HCT116 (cell line): ENCODE data around the gene SFXN3. TPM values are rescaled to one million over a fixed set of nuclear protein-coding genes. Genes with fewer than 3 reads are reported as not detected.

Experiments used
- ATAC-seq: fragments of 200-7000 bp; cut with Tn5 transposase; 2 replicates; pipeline ENCODE4 v1.9.1; 2020; ENCODE audit warnings: mild to moderate bottlenecking, moderate library complexity
- BruUV-seq: library from RNA; stranded (reverse); fragments of 400-500 nt; replicated peaks from 2 replicates; lab custom pipeline; 2021; lab: Mats Ljungman, UMichigan
- CTCF ChIA-PET: fragments of 300-600 bp; sonication (Branson Sonifier 250); formaldehyde crosslinking; loops from one replicate; lab custom pipeline; 2021; ENCODE audit warnings: antibody characterized with exemption; lab: Charles Lee
- POLR2A ChIA-PET: fragments of 300-600, 350-600 bp; sonication (Branson Sonifier 250); formaldehyde crosslinking; loops from one replicate; lab custom pipeline; 2021; ENCODE audit warnings: antibody characterized with exemption; lab: Charles Lee
- RAD21 ChIA-PET, 2 experiments: fragments of 300-600 bp; sonication (Branson Sonifier 250); formaldehyde crosslinking; loops; one replicate each; lab custom pipeline; 2023; ENCODE audit warnings: low total read pairs in 2 of 2; ENCODE audit not compliant: uncharacterized antibody in 2 of 2, unreplicated experiment in 2 of 2, low non-redundant PET in 1 of 2; lab: Charles Lee
- DNase-seq: peaks from one replicate; pipeline ENCODE4 v3.0.0-alpha.2; 2010; ENCODE audit warnings: low read depth, low spot score
- H2AFZ ChIP-seq: fragments of 200-600 bp; shearing (Covaris generic), sonication (generic); 2 replicates; pipeline ENCODE4 v1.6.1; 2017; ENCODE audit warnings: low read depth, mixed run types, mixed read lengths, antibody characterized with exemption, low read length; ENCODE audit not compliant: poor library complexity, severe bottlenecking
- H3K27ac ChIP-seq: 2 replicates; pipeline ENCODE4 v1.5.1; 2012; ENCODE audit warnings: low read depth, low read length
- H3K27me3 ChIP-seq: fragments of 200-600 bp; sonication (generic); 2 replicates; pipeline ENCODE4 v1.6.1; 2016; ENCODE audit warnings: mixed run types, low read length, mixed read lengths; ENCODE audit not compliant: insufficient read depth
- H3K36me3 ChIP-seq, 2 experiments: fragments of 200-500 bp in 1 of 2; fragments of 200-600 bp in 1 of 2; sonication (Bioruptor generic) in 1 of 2; sonication (generic) in 1 of 2; 2 replicates each; pipeline versions ENCODE4 v1.5.1 to v1.6.1; 2014 to 2016; ENCODE audit warnings: low read length in 2 of 2, inconsistent platforms in 1 of 2, mixed read lengths in 1 of 2, mixed run types in 1 of 2; ENCODE audit not compliant: insufficient read depth in 2 of 2, control insufficient read depth in 1 of 2
- H3K4me1 ChIP-seq, 2 experiments: fragments of 200-600 bp in 1 of 2; sonication (generic) in 1 of 2; 2 replicates each; pipeline versions ENCODE4 v1.5.1 to v1.6.1; 2012 to 2017; ENCODE audit warnings: low read length in 2 of 2, inconsistent platforms in 1 of 2, mild to moderate bottlenecking in 1 of 2, mixed read lengths in 1 of 2, mixed run types in 1 of 2, moderate library complexity in 1 of 2; ENCODE audit not compliant: insufficient read depth in 2 of 2, control insufficient read depth in 1 of 2
- H3K4me2 ChIP-seq: fragments of 200-600 bp; sonication (generic); 2 replicates; pipeline ENCODE4 v1.6.1; 2017; ENCODE audit warnings: mixed run types, low read length, mixed read lengths
- H3K4me3 ChIP-seq, 2 experiments: fragments of 200-600 bp in 1 of 2; sonication (generic) in 1 of 2; replicated peaks in 1 of 2; 2 replicates each; pipeline ENCODE4 v1.5.1; 2011 to 2016; ENCODE audit warnings: low read length in 2 of 2, control low read depth in 1 of 2, low read depth in 1 of 2, mild to moderate bottlenecking in 1 of 2, mixed read lengths in 1 of 2, mixed run types in 1 of 2
- H3K79me2 ChIP-seq: fragments of 200-600 bp; sonication (generic); 2 replicates; pipeline ENCODE4 v1.6.1; 2017; ENCODE audit warnings: mild to moderate bottlenecking, mixed run types, low read length, moderate library complexity, mixed read lengths; ENCODE audit not compliant: insufficient read depth
- H3K9ac ChIP-seq: fragments of 200-600 bp; sonication (generic); 2 replicates; pipeline ENCODE4 v1.6.1; 2016; ENCODE audit warnings: low read length, mixed read lengths
- H3K9me2 ChIP-seq: fragments of 200-600 bp; sonication (generic), shearing (Covaris generic); 2 replicates; pipeline ENCODE4 v1.6.1; 2017; ENCODE audit warnings: mixed run types, mild to moderate bottlenecking, moderate library complexity; ENCODE audit not compliant: insufficient read depth
- H3K9me3 ChIP-seq, 2 experiments: fragments of 200-500 bp in 1 of 2; fragments of 200-600 bp in 1 of 2; sonication (Bioruptor generic) in 1 of 2; sonication (generic) in 1 of 2; 2 replicates each; pipeline ENCODE4 v1.6.1; 2014 to 2017; ENCODE audit warnings: low read length in 2 of 2, mixed read lengths in 2 of 2, inconsistent platforms in 1 of 2, low read depth in 1 of 2, mild to moderate bottlenecking in 1 of 2, mixed run types in 1 of 2, moderate library complexity in 1 of 2; ENCODE audit not compliant: control insufficient read depth in 1 of 2, insufficient read depth in 1 of 2
- H4K20me1 ChIP-seq: fragments of 200-600 bp; sonication (generic), shearing (Covaris generic); 2 replicates; pipeline ENCODE4 v1.6.1; 2017; ENCODE audit warnings: mixed run types, mild to moderate bottlenecking, moderate library complexity; ENCODE audit not compliant: insufficient read depth
- ELF1 ChIP-seq: IDR thresholded peaks from 2 replicates; pipeline ENCODE4 v1.6.1; 2012; ENCODE audit warnings: low read depth, borderline replicate concordance
- EZH2phosphoT487 ChIP-seq: fragments of 200-600 bp; IDR thresholded peaks from 2 replicates; pipeline ENCODE4 v1.6.1; 2018; ENCODE audit warnings: antibody characterized with exemption, borderline replicate concordance
- FOSL1 ChIP-seq: IDR thresholded peaks from 2 replicates; pipeline ENCODE4 v1.6.1; 2012; ENCODE audit warnings: low read depth
- POLR2AphosphoS5 ChIP-seq: IDR thresholded peaks from 2 replicates; pipeline ENCODE4 v1.6.1; 2011; ENCODE audit warnings: mild to moderate bottlenecking, low read depth, low read length, moderate library complexity
- RAD21 ChIP-seq: IDR thresholded peaks from 2 replicates; pipeline ENCODE4 v1.6.1; 2012; ENCODE audit warnings: low read depth, mild to moderate bottlenecking
- SP1 ChIP-seq: IDR thresholded peaks from 2 replicates; pipeline ENCODE4 v1.6.1; 2012; ENCODE audit warnings: low read depth
- ZFX ChIP-seq: fragments of 450-650 bp; IDR thresholded peaks from 2 replicates; pipeline ENCODE4 v1.6.1; 2017
- ZNF274 ChIP-seq: fragments of 200-500 bp; sonication (Bioruptor generic); IDR thresholded peaks from 2 replicates; pipeline ENCODE4 v1.6.1; 2014; ENCODE audit warnings: mild to moderate bottlenecking, low read depth, low read length, inconsistent platforms
- intact Hi-C: fragments of 100-400 bp; cut with micrococcal nuclease; formaldehyde crosslinking; loops from 2 replicates; pipeline ENCODE4 v1.10.0; 2022
- total RNA-seq: library from RNA; stranded (reverse); gene quantifications from one replicate; pipeline ENCODE4 v1.2.1, GENCODE V29; 2021; ENCODE audit not compliant: unreplicated experiment
- TF ChIP-seq, protein P1 (sequence below): IDR thresholded peaks from 2 replicates; pipeline ENCODE4 v1.6.1; 2012
- TF ChIP-seq, protein P2 (sequence below): IDR thresholded peaks from 2 replicates; pipeline ENCODE4 v1.6.1; 2011; ENCODE audit warnings: mild to moderate bottlenecking, low read length, moderate library complexity; ENCODE audit not compliant: insufficient replicate concordance; ENCODE audit errors: extremely low read depth
- TF ChIP-seq, protein P3 (sequence below), 3 experiments: fragments of 200-600 bp in 1 of 3; sonication (generic) in 1 of 3; IDR thresholded peaks in 2 of 3; conservative IDR thresholded peaks in 1 of 3; 2 replicates each; pipeline ENCODE4 v1.5.1; 2012 to 2017; ENCODE audit warnings: low read depth in 2 of 3, low read length in 2 of 3, antibody characterized with exemption in 1 of 3, borderline replicate concordance in 1 of 3, control low read depth in 1 of 3, mild to moderate bottlenecking in 1 of 3, mixed read lengths in 1 of 3, mixed run types in 1 of 3, moderate library complexity in 1 of 3; ENCODE audit not compliant: insufficient read depth in 1 of 3

Gene SFXN3
- total RNA-seq, 1 experiment from 2014 or later = 52.5 TPM

DNA sequence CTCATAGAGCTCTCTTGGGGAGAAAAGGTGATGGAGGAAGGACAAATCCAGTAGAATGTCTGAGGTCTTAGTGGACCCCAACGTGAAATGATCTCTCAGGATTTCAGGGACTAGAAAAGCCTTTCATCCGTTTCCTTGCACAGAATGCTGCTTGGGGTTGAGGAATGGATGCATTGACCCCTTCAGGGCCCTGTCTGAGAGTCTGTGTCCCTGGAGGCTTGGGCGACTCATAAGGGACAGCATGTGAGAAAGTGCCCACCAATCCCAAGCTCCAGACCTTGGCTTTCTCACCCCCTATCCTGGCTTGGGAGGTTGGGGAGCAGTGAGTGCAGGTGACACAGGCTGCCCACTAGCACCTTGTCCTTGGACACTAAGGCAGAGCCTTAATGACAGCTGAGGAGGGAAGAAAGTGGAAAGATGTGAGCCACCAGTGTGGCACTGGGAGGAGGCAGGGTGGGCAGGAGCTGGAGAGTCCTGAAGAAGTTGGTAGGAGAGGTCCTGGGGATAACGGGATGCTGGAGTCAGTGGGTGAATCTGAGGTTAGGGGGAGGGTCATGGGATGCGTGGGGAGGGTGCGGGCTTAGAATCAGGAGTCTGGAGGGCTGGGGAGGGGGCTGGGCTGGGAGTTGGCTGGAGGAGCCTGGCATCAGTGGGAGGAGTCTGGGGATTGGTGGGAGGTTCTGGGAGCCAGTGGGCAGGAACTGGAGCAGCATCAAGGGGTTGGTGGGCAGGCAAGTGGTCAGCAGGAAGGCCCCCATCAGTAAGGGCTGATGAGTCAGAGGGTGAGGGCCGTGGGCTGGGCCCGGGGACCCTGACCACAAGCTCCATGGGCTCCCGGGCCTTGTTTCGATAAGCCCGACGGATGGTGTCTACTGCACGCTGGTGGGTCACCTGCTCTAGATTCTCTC lies 22.9 kb upstream of the SFXN3 start:
- H3K4me1 ChIP-seq = peaks cover 19 to 46% of the 10 kb centered on the region in 2 experiments
- peak overlapping the region; percentile 43 for H3K4me2 ChIP-seq
- no peaks in the 10 kb centered on the region for H3K9me2 ChIP-seq
- no peak overlapping the region; the same call in 1 of the 2 replicates for H3K27ac ChIP-seq
- no TSS peak for BruUV-seq
- no peak overlapping the region for H2AFZ ChIP-seq
- ChIA-PET CTCF (interaction anchor here (0.6 to 6.6 kb wide), 6 partner anchors 7 to 60 kb away, joined by 3 to 118 read pairs (median 4); partner anchors contain the start of gene LZTS2), POLR2A (interaction anchor here (1.3 kb wide), 1 partner anchor 10 kb away, joined by 5 read pairs; no protein-coding TSS in a partner anchor), RAD21 (no interaction called here)
- H3K79me2 ChIP-seq = peaks cover 3% of the 10 kb centered on the region; the same call in 1 of the 2 replicates
- peaks cover 10 to 15% of the 10 kb centered on the region in 2 experiments; a peak in 3 of 4 replicates for H3K36me3 ChIP-seq
- no peak for ATAC-seq
- H3K9me3 ChIP-seq = no peaks in the 10 kb centered on the region
- no peak overlapping the region for H3K4me3 ChIP-seq
- no peak for DNase-seq
- no peaks in the 10 kb centered on the region for H4K20me1 ChIP-seq
- no peak overlapping the region; the same call in 1 of the 2 replicates for H3K9ac ChIP-seq
- intact Hi-C loops = no loop called here
- TF ChIP-seq POLR2AphosphoS5 = peak; percentile 36; the same call in 1 of the 2 replicates
- TF ChIP-seq ZNF274 = no peak
- TF ChIP-seq SP1 = no peak
- TF ChIP-seq, protein P1, sequence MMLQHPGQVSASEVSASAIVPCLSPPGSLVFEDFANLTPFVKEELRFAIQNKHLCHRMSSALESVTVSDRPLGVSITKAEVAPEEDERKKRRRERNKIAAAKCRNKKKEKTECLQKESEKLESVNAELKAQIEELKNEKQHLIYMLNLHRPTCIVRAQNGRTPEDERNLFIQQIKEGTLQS = no peak
- H3K27me3 ChIP-seq = no peaks in the 10 kb centered on the region

DNA sequence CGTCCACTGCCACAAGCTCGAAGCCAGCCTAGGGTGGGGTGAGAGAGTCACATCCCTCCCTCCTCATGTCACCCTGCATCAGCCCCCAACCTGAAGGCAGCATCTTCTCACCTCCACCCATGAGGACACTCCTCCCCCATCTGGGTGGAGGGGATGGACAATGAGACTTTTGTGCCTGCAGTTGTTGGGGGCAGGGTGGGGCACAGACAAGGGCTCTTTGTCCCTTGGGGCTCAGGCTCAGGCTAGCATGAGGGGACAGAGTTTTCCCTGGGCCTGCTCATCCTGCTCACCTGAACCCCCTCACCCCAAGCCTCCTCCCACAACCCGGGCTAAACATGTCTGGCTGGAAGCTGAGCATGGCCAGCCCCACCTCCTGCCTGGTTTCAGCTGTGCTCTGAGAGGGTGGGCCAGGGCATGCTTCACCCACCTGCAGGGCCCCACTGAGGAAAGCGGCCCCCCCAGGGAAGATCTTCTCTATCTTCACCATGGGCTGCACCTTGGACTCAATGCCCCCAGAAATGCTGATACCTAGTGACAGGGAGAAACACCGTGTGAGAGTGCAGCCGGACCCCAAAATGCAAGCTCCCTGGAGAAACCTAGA lies 22.1 kb upstream of the SFXN3 start:
- CTCF ChIA-PET = interaction anchor here (1.1 to 6.6 kb wide), 3 partner anchors 9 to 54 kb away, joined by 3 to 118 read pairs (median 14); partner anchors contain the start of gene LZTS2
- TF ChIP-seq EZH2phosphoT487 (no peak), FOSL1 (no peak), ELF1 (no peak), RAD21 (no peak), ZFX (no peak)
- TF ChIP-seq, protein P2, sequence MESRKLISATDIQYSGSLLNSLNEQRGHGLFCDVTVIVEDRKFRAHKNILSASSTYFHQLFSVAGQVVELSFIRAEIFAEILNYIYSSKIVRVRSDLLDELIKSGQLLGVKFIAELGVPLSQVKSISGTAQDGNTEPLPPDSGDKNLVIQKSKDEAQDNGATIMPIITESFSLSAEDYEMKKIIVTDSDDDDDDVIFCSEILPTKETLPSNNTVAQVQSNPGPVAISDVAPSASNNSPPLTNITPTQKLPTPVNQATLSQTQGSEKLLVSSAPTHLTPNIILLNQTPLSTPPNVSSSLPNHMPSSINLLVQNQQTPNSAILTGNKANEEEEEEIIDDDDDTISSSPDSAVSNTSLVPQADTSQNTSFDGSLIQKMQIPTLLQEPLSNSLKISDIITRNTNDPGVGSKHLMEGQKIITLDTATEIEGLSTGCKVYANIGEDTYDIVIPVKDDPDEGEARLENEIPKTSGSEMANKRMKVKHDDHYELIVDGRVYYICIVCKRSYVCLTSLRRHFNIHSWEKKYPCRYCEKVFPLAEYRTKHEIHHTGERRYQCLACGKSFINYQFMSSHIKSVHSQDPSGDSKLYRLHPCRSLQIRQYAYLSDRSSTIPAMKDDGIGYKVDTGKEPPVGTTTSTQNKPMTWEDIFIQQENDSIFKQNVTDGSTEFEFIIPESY = no peak
- TF ChIP-seq, protein P3, sequence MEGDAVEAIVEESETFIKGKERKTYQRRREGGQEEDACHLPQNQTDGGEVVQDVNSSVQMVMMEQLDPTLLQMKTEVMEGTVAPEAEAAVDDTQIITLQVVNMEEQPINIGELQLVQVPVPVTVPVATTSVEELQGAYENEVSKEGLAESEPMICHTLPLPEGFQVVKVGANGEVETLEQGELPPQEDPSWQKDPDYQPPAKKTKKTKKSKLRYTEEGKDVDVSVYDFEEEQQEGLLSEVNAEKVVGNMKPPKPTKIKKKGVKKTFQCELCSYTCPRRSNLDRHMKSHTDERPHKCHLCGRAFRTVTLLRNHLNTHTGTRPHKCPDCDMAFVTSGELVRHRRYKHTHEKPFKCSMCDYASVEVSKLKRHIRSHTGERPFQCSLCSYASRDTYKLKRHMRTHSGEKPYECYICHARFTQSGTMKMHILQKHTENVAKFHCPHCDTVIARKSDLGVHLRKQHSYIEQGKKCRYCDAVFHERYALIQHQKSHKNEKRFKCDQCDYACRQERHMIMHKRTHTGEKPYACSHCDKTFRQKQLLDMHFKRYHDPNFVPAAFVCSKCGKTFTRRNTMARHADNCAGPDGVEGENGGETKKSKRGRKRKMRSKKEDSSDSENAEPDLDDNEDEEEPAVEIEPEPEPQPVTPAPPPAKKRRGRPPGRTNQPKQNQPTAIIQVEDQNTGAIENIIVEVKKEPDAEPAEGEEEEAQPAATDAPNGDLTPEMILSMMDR (IDR thresholded peaks at IDR 0.05 in 2 of 3, conservative IDR thresholded peaks at IDR 0.05 in 1 of 3; ENCODE audit: borderline replicate concordance in 1 of 3, insufficient read depth in 1 of 3, low read depth in 2 of 3, low read length in 2 of 3) = no peak
- TF ChIP-seq, all 23 proteins: peak for 0
- Histone ChIP-seq H3K9ac (no peak overlapping the region; the same call in 1 of the 2 replicates), H3K4me3 (no peak overlapping the region), H2AFZ (no peak overlapping the region), H3K36me3 (peaks cover 7 to 10% of the 10 kb centered on the region in 2 experiments; a peak in 3 of 4 replicates), H3K4me1 (peaks cover 25 to 53% of the 10 kb centered on the region in 2 experiments), H3K27me3 (no peaks in the 10 kb centered on the region), H3K27ac (peak overlapping the region; percentile 28; the same call in 1 of the 2 replicates), H4K20me1 (no peaks in the 10 kb centered on the region), H3K79me2 (no peaks in the 10 kb centered on the region), H3K9me2 (no peaks in the 10 kb centered on the region), H3K9me3 (no peaks in the 10 kb centered on the region), H3K4me2 (peak overlapping the region; percentile 43)
- no peak for ATAC-seq
- no peak for DNase-seq
- ChIA-PET RAD21 (no interaction called here), POLR2A (interaction anchor here (1.3 to 1.6 kb wide), 2 partner anchors 11 kb away, joined by 5 to 6 read pairs; no protein-coding TSS in a partner anchor)
- intact Hi-C loops = no loop called here
- BruUV-seq = no TSS peak
